Limb (tissue), 2 donors: ENCODE measurements around the gene CALU.

Source experiments
- DNase-seq, 2 donors: peaks; one replicate each; pipeline ENCODE4 v3.0.0-alpha.2; 2016; ENCODE audit errors: extremely low spot score in 2 of 2

Gene CALU

DNA sequence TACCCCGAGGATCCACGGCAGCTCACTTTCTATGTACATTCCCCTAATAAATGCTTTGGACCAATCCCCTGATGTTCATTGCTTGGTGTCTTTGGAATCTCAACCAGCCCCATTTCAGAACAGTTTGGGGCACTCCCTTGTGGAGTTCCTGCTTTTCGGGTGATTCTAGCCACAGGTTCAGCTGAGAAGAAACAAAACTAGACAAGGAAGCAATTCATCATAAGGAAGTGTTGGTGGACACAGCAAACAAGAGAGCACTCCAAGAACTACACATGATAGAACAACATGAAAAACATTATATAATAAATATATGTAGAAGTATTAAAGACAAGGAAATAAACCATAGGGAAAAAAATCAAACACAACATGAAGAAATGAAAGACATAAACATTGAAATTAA lies 46.6 kb downstream of the CALU start:
- no peak for DNase-seq

DNA sequence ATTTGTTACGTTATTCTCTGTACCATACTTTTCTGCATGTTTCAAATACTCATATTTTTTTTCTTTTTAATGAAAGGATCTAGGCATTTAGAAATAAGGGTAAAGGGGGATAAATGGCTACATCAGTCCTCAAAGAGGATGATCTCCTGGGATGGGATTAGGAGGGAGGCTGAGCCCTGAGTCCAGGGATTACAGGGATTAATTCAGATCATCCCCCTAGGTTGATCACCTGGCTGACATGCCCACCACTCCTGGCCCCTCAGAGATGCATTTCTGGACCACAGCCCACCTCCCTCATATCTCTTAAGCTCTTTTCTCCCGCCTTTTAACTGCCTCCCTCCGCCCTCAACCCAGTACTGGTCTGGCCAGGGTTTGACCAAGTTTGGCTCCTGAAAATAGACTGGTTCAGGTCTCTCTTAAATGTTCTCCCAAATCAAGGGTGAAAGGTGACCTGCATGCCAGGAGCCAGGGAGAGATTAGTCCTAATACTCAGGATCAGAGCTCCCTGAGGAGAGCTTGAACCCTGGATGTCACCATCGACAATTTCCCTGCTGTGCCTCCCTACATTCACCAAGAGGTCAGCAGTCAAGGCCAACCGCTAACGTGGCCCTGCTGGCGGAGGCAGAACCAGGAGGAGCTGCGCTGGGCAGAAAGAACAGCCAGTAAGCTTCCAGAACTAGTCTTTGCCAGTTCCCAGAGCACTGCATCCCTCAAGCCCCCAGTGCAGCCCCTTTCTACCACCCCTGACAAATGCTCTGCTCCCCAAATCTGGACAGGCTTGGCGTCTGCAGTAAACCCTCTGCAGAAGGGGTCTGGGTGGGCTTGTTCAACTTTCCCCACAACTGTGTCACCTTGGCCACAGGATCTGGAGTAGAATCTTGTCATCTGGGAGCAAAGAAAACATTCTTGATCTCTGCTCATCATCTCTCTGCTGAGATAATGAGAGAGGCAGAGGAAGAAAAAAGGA lies 49.6 kb downstream of the CALU start:
- no peak for DNase-seq

DNA sequence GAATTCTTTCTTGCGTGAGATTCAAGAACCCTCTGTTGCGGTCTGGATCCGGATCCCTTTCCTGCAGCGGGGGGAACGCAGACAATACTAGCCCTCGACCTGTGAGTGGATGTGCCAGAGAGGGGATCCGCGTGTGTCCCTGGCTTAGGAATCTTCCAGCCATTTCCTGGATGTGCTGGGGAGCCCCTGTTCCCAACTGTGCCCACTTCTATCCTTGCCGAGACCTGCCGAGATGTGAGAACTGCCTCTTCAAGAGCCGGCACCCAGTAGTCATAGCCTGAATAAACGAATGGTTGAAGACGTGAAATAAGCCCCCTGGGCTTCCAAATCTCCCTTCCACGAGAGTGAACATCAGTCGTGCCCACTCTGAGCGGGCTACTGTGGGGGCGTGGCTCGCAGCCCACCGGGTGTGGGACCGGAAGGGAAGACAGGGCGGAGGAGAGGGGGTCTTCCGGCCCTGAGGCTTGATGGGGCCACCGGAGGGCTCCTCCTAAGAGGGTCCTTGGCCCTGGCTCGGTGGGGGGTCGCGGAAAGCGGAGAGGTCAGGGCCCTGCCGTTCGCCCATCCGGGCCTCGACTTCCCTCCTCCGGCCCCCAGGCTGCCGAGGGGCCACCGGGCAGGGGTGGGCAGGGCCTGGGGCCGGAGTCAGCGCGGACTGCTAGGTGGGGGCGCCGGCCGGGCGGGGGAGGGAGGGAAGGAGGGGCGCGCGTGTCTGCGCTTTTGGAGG lies 51.3 kb downstream of the CALU start:
- DNase-seq, result peak in 1 of 2 donors; percentile 70

DNA sequence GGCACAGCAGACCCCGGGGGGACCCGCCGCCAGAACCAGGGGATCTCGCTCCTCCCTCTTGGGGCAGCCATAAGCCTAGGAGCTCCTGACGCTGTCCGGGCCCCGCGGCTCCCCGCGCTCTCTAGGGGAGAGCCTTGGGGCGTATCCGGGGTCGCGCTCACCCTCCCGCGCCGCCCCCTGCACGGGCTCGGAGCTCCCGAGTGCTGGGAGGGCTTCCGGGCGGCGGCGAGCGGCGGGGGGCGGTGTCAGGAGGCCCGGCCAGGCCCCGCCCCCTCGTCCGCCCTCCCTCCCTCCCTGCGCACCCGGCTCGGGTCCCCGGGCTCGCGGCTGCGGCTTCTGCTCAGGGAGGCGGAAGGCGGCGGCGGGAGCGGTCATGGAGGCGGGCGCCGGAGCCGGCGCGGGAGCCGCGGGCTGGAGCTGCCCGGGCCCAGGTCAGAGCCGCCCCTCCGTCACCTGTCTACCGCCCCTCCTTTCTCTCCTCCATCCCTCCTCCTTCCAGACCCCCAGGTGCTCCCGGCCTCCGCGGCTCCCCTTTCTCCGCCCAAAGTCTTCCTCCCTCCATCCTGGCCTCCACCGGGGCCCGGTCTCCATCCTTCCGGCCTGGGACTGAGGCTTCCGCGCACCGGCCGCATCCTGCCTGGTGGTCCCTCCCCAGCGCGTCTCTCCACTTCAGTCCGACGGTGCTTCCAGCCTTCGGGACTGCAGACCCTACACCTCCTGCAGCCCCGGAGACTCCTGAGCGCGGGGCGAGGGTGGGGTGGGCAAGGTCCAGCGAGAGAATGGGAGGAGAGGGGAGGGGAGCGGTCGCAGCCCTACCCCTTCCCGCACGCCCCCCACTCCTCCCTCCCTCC lies 52.2 kb downstream of the CALU start, which contains the start of gene CCDC136:
Gene CCDC136 (plus strand): TSS at position 848 of the 851 bp plus-strand sequence. CDS start 444 bp downstream, outside the sequence.
- DNase-seq, result peak in 1 of 2 donors; percentile 83

DNA sequence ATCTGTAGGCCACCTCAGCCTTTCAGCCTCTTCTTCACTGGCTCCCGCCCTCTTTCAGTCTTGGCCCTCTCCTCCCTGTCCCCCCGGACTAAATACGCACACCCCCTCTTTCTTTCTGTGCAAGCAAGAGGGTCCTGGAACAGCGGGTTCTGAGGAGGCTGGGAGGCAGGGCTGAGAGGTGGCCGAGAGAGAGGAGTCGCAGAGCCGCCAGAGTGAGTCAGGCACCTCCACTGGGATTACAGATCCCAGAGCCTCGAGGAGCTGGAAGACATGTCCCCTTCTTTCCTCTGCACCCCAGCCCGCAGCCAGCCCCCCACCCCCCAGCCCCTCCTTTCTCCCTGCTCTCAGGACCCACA lies 52.8 kb downstream of the CALU start:
- DNase-seq, result no peak

DNA sequence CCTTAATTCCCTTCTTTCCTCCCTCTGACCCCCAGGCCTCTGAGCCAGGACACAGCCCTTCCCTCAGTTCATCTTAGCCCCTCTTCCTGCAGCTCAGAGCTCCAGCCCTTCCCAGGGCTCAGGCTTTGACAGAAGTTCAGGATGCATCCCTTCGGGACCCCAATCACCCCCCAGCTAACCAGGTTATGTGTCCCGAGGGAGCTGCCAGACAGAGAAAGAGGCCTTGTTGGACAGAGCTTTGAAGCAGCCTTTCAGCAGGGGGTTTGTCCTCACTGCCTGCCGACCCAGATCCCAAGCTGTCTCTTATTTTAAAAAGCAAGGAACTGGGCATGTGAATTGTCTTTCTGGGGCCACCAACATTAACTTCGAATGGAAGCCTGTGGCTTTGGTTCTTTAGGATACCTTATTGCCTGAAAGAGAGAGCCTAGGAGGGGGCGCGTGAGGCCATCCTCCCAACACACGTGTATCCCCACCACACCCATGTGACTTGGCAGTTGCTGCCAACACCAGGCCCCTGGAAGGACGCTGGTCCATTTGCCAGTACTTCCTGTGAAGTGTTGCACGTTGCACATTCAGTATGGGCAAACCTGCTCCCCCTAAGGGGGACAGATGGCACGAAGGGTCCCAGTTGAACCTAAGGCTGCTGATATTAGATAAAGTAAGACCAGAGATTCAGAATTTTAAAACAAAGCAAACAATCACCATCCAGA lies 53.5 kb downstream of the CALU start:
- DNase-seq, result no peak

DNA sequence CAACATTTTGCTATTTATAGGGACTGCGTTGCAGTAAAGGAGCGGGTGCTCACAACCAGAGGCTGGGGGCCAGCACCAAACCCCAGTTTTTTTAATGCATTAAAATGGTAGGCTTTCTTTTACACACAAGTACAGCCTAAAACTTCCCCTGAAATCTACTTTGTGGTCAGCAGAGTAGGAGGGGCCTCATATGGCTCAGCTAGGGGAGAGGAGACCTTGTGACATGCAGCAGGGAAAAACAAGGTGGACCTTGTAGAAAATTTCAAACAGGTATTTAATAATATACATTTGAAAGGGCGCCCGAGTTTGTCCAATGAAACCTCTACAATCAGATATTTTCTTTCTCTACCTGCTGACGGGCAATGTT lies 54.0 kb downstream of the CALU start:
- DNase-seq, result no peak

DNA sequence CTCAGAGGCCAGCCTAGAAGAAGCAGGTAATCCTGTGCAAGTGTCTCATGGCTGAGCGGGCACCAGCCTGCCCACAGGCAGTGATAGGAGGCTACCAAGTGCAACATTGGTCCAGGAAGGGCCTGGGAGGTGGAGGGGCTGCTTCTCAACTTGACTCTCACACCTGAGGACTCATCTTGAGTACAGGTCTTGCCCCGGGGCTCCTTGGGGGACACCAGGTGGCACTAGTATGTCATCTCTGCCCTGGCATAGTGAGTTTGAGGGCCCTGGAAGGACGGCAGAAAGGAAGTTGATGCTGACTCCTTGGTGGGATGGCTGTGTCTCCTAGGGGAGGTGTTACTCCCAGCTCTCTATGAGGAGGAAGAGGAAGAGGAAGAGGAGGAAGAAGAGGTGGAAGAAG lies 54.9 kb downstream of the CALU start:
- no peak for DNase-seq

DNA sequence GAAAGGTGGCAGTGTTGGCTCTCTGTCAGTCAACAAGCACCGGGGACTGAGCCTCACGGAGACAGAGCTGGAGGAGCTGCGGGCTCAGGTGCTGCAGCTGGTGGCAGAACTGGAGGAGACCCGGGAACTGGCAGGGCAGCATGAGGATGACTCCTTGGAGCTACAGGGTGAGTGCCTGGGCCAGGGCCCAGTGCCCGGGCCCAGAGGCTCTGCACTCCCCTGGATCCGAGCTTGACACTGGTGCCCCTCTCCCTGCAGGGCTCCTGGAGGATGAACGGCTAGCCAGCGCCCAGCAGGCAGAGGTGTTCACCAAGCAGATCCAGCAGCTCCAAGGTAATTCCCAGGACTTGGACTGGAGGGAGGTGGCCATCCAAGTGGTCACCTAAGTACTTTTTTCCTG lies 55.3 kb downstream of the CALU start:
- DNase-seq, result no peak

DNA sequence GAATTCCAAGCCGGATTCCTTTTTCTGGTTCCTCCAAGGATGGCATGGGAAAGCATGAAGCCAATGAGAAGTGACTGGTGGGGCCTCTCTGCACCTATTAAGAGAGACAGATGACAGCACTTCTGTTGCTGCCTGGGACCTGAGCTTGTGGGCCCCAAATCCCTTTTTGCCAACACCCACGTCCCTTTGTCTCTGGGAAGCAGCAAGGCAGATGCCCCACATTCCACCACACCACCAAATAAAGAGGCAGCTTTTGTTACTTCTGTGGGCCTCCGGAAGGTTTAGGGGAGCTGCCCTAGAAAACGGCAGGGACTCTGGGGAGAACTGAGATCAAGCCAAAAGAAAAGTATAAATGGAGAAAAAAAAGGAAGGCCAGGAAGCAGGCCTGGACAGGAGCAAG lies 56.0 kb downstream of the CALU start:
- DNase-seq, result no peak

DNA sequence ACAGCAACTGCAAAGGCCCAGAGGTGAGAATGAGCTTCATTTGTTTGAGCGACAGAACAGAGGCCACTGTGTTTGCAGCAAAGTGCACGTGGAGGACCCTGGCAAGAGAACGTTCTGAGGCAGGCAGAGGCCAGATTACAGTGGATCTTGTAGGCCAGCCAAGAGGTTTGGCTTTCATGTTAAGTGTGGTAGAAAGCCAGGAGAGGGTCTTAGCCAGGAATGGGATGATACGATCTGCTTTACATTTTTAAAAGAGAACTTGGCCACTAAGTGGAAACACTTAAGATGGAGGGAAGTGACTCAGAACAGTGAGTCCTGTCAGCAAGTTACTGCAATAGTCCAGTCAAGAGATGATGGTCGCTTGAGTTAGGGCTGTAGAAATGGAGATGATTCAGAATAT lies 57.2 kb downstream of the CALU start:
- DNase-seq, result no peak

DNA sequence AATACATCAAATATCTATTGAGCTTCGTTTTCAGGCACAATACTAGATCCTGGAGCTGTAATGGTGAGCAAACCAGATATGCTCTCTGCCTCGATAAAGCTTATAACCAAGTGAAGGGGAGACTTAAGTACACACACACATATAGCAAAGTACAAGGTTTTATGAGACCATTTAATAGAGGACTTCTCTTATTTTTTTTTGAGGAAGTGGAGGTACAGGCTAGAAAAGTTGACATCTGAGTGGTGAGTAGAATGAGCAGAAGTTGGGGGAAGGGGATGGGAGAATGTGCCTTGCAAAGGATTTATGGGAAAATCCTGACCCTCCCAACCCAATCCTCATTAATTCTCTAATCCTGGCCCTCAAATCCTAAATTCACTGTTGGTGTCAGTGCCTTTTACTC lies 60.3 kb downstream of the CALU start:
- no peak for DNase-seq

DNA sequence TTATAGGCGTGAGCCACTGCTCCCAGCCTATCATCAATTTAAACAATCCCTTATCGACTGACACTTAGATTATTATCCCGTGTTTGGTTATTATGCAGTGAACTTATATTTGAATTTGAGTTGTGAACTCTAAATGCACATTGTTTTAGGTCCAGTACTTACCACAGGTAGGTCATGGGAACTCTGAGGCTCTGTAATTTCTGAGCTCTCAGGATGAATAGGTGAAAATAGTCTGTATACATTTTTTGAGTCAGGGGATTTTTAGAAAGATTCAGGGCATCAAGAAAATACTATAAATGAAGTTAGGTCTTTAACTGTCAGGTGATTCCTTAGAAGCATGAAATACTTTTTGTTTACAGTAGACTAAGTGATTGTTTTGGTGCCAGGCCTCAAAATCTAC lies 61.4 kb downstream of the CALU start:
- no peak for DNase-seq

DNA sequence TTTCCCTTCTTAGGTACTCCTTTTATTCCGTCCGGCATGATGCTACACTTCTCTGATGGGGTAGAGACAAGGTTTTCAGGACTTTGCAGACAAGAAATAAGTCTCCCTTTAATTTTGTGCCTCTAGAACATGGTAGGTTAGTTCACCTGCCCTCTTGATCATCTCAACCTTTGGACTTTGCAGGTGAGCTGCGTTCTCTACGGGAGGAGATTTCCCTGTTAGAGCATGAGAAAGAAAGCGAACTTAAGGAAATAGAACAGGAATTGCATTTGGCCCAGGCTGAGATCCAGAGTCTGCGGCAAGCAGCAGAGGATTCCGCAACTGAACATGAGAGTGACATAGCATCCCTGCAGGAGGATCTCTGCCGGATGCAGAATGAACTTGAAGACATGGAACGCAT lies 61.8 kb downstream of the CALU start:
- DNase-seq, result no peak

DNA sequence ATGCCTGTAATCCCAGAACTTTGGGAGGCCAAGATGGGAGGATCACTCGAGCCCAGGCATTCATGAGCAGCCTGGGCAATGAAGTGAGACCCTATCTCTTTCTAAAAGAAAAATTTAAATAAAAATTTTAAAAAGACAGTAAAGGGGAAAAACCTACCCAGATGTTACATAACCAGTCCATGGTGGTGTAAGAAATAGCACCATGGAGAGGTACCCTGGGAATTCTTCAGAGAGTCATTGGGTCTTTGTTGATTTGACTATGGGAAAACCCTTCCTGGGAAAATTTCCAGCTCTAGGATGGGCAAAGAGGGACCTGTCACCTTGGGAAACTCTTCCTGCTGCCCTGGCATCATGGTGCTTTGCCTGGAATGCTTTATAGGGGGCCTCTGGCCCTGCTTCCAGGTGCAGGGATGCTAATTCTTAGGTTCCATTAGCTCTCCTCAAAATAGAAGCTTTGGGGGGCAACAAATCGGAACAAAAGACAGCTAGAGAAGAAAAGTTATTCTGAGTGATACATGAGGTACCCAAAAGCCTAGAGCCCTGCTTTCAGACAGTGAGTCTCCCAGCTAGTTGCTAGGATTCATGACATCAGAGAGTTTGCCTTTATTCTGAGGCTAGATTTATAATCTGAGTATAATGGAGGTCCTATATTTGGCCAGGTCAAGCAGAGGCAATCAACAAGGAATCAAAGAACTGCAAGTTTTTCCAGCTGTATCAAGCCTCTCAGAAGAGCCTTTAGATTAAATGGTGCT lies 62.7 kb downstream of the CALU start:
- no peak for DNase-seq

DNA sequence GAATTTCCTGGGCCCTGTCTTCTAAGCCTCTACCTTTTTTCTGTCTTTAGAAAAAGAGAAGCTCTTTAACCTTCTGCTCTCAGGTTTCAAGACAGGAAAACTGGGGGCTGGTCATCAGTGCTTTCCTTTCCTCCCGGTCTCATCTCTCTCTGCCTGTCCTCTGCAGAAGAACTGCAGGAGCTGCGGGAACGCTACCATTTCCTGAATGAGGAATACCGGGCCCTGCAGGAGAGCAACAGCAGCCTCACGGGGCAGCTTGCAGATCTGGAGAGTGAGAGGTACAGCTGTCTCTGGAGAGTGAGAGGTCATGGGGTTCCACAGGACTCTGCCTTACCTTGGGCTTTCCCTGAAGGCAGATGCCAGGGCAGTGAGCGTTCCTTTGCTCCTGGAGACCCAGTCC lies 65.3 kb downstream of the CALU start:
- no peak for DNase-seq

DNA sequence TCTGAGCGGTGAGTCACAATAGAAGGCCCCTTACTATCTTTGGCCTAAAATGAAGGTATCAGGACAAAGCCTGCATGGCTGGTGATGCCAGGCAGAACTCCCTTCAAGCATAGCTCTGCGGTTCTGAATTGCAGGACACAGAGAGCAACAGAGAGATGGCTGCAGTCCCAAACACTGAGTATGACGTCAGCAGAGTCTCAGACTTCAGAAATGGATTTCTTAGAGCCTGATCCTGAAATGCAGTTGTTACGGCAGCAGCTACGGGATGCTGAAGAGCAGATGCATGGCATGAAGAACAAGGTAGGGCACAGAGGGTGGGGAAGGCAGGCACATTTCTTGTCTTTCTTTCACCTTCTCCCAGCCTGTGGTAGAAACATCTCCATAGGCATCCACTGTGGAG lies 66.1 kb downstream of the CALU start:
- no peak for DNase-seq

DNA sequence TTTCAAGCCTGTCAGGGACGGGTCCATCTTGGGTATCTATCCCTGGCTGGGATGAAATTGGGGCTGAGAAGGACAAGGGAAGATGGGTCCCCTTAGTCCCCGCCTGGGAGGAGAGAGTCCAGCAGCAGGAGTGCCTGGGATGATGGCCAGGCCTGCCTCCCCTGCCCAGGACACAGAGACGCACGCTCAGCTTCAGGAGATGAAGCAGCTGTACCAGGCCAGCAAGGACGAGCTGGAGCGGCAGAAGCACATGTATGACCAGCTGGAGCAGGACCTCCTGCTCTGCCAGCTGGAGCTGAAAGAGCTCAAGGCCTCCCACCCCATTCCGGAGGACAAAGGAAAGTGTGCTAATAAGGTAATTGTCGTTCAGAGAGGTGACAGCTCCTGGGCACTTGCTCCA lies 68.0 kb downstream of the CALU start:
- no peak for DNase-seq

DNA sequence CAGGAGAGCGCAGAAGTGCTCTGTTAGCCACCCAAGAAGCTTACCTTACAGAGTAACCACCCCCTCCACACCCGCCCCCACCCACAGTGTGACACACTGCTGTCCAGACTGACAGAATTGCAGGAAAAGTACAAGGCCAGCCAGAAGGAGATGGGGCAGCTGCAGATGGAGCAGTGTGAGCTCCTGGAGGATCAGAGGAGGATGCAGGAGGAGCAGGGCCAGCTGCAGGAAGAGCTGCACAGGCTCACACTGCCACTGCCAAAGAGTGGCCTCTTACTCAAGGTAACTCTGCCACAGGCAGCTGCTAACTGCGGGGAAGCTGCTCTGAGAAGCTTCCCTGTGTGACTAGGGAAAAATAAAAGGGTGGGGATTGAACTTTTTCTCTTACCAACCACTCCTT lies 70.2 kb downstream of the CALU start:
- no peak for DNase-seq

DNA sequence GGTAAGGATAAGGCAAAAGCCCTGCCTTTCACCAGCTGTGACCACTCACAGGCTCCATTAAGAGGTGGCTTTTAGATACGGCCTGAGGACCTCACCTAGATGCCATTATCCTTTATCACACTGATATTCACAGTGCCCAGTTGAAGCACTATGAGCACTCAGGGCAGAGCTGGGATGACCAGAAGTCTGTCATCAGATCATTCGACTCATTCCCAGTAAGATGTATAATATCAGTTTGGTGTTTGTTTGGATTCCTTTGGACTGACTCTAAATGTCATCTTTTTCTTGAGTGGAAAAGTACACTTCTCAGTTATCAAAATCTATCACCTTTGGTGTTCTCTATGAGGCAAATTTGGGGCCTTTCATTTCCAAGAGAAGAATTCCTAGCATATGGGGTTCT lies 71.3 kb downstream of the CALU start:
- no peak for DNase-seq

DNA sequence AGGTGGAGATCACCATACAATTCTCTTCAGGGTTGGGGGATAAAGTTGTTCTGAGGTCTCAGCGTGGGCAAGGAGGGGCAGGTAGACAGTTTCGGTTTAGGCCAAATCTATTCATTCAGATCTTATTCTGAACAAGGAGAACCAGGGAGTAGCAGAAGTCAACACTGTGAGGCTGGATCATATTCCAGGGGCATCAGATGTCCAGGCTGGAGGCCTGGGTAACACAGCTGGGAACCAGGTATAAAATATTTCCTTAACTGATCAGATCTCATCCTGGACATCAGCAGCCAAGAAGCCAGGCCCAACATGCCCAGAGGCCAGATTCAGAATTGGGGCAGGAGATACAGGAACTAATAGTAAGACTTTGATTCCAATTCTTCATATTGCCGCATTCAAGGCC lies 71.8 kb downstream of the CALU start:
- DNase-seq, result no peak
